OCI-LY7 (cell line): Measurements from ENCODE around the gene SMOC2. TPM values are rescaled to one million over a fixed set of nuclear protein-coding genes. Genes with fewer than 3 reads are reported as not detected.

Source experiments
- BruUV-seq: library from RNA; stranded (reverse); fragments of 400-500 nt; replicated peaks from 2 replicates; lab custom pipeline; 2021; lab: Mats Ljungman, UMichigan
- CTCF ChIA-PET: fragments of 300-600 bp; sonication (Branson Sonifier 250); formaldehyde crosslinking; loops from one replicate; lab custom pipeline; 2022; ENCODE audit warnings: antibody characterized with exemption; ENCODE audit not compliant: unreplicated experiment; lab: Charles Lee
- POLR2A ChIA-PET: fragments of 300-600 bp; sonication (Branson Sonifier 250); formaldehyde crosslinking; loops from one replicate; lab custom pipeline; 2022; ENCODE audit warnings: antibody characterized with exemption; lab: Charles Lee
- DNase-seq: peaks from one replicate; pipeline ENCODE4 v3.0.0-alpha.2; 2015; ENCODE audit warnings: low spot score
- H2AFZ ChIP-seq: fragments of 200-600 bp; sonication (generic), shearing (Covaris generic); 2 replicates; pipeline ENCODE4 v1.6.1; 2014; ENCODE audit warnings: mild to moderate bottlenecking, antibody characterized with exemption, low read length, moderate library complexity
- H3K27ac ChIP-seq: fragments of 200-600 bp; sonication (generic); 2 replicates; pipeline ENCODE4 v1.5.1; 2014; ENCODE audit warnings: mixed run types, low read depth, mild to moderate bottlenecking, moderate library complexity, low read length, inconsistent platforms; ENCODE audit not compliant: poor library complexity, severe bottlenecking
- H3K36me3 ChIP-seq: fragments of 200-600 bp; sonication (generic); 2 replicates; pipeline ENCODE4 v1.6.1; 2014; ENCODE audit warnings: mild to moderate bottlenecking, antibody characterized with exemption, low read length, moderate library complexity, mixed read lengths; ENCODE audit not compliant: insufficient read depth
- H3K4me1 ChIP-seq: fragments of 200-600 bp; sonication (generic); 2 replicates; pipeline ENCODE4 v1.5.1; 2014; ENCODE audit warnings: mild to moderate bottlenecking, low read length; ENCODE audit not compliant: insufficient read depth, poor library complexity, severe bottlenecking
- H3K4me2 ChIP-seq: fragments of 200-600 bp; sonication (generic); 2 replicates; pipeline ENCODE4 v1.6.1; 2014; ENCODE audit warnings: mild to moderate bottlenecking, low read length
- H3K4me3 ChIP-seq: fragments of 200-600 bp; sonication (generic); 2 replicates; pipeline ENCODE4 v1.5.1; 2014; ENCODE audit warnings: mild to moderate bottlenecking, low read depth, low read length; ENCODE audit not compliant: poor library complexity, severe bottlenecking
- H3K79me2 ChIP-seq: fragments of 200-600 bp; sonication (generic); 2 replicates; pipeline ENCODE4 v1.6.1; 2016; ENCODE audit warnings: low read depth, mild to moderate bottlenecking, low read length, moderate library complexity, mixed read lengths; ENCODE audit not compliant: insufficient read depth
- H3K9me2 ChIP-seq: fragments of 200-600 bp; sonication (generic); 2 replicates; pipeline ENCODE4 v1.6.1; 2016; ENCODE audit warnings: mild to moderate bottlenecking, low read length, mixed read lengths; ENCODE audit not compliant: insufficient read depth
- H3K9me3 ChIP-seq: fragments of 200-600 bp; sonication (generic); 2 replicates; pipeline ENCODE4 v1.6.1; 2014; ENCODE audit warnings: mild to moderate bottlenecking, mixed run types, low read length, mixed read lengths
- H4K20me1 ChIP-seq: fragments of 200-600 bp; sonication (generic); 2 replicates; pipeline ENCODE4 v1.6.1; 2014; ENCODE audit warnings: mild to moderate bottlenecking, antibody characterized with exemption, low read length, moderate library complexity, mixed read lengths; ENCODE audit not compliant: insufficient read depth
- EZH2phosphoT487 ChIP-seq: fragments of 200-600 bp; sonication (generic); IDR thresholded peaks from 2 replicates; pipeline ENCODE4 v1.6.1; 2018; ENCODE audit warnings: low read depth, borderline replicate concordance, mild to moderate bottlenecking, mixed run types, antibody characterized with exemption, low read length, moderate library complexity, mixed read lengths
- intact Hi-C: fragments of 100-400 bp; cut with micrococcal nuclease; formaldehyde crosslinking; loops from one replicate; pipeline ENCODE4 v1.10.0; 2022; ENCODE audit not compliant: unreplicated experiment
- total RNA-seq, 2 experiments: library from RNA; depleted of rRNA in 1 of 2; stranded (reverse); fragments of >200 nt in 1 of 2; shearing (Covaris generic) in 1 of 2; gene quantifications; 2 replicates each; pipeline ENCODE4 v1.2.3, GENCODE V29; 2014 to 2022
- TF ChIP-seq, protein P1 (sequence below): fragments of 200-600 bp; sonication (generic); conservative IDR thresholded peaks from 2 replicates; pipeline ENCODE4 v1.5.1; 2014; ENCODE audit warnings: mild to moderate bottlenecking, antibody characterized with exemption, low read length, moderate library complexity, mixed read lengths

Gene SMOC2
- total RNA-seq, 2 experiments from 2014 or later = not detected

DNA sequence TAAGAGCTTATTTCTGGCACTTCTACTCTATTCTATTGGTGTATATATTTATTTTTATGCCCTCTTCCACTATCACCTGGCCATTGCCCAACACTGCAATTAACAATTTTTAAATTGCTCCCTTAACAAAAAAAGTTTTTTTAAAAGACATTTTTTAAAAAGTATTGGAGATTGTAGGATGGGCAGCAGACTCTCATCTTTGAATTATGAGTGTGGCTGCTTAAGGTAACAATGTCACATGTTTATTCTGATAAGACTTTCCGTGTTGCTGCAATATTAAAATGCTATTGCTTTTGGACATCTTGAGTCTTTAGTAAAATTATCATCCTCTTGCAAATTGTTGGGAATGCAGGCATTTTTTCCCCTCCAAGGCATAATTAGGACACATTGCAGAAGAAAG, 31.4 kb downstream of the SMOC2 start:
- H4K20me1 ChIP-seq = no peaks in the 10 kb centered on the region
- no TSS peak for BruUV-seq
- no peaks in the 10 kb centered on the region for H3K4me1 ChIP-seq
- ChIA-PET POLR2A (no interaction called here), CTCF (no interaction called here)
- intact Hi-C loops = no loop called here
- no peaks in the 10 kb centered on the region for H3K79me2 ChIP-seq
- H3K4me2 ChIP-seq = no peak overlapping the region
- TF ChIP-seq EZH2phosphoT487 = no peak
- TF ChIP-seq, protein P1, sequence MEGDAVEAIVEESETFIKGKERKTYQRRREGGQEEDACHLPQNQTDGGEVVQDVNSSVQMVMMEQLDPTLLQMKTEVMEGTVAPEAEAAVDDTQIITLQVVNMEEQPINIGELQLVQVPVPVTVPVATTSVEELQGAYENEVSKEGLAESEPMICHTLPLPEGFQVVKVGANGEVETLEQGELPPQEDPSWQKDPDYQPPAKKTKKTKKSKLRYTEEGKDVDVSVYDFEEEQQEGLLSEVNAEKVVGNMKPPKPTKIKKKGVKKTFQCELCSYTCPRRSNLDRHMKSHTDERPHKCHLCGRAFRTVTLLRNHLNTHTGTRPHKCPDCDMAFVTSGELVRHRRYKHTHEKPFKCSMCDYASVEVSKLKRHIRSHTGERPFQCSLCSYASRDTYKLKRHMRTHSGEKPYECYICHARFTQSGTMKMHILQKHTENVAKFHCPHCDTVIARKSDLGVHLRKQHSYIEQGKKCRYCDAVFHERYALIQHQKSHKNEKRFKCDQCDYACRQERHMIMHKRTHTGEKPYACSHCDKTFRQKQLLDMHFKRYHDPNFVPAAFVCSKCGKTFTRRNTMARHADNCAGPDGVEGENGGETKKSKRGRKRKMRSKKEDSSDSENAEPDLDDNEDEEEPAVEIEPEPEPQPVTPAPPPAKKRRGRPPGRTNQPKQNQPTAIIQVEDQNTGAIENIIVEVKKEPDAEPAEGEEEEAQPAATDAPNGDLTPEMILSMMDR = no peak
- no peak overlapping the region for H3K27ac ChIP-seq
- H3K36me3 ChIP-seq = no peaks in the 10 kb centered on the region
- no peaks in the 10 kb centered on the region for H3K9me2 ChIP-seq
- H3K4me3 ChIP-seq = no peak overlapping the region
- no peak for DNase-seq
- H2AFZ ChIP-seq = no peak overlapping the region
- H3K9me3 ChIP-seq = no peaks in the 10 kb centered on the region

DNA sequence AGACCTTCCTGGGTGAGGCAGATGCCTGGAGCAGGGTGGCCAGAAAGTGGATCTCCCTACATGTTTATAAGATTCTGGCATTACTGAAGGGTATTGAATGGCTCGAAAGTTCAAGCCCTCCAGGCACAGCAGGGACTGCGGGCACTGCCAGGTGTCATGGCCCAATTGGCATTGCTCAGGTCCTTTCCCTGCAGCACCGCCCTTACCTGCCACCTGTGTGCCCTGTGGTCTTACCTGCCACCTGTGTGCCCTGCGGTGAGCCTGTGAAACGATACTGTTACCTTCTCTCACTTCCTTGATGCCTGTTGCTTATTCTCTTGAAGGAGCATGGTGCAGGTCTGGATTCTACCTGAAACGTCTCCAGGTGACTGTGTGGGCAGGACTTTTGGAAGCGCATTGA, 32.2 kb downstream of the SMOC2 start:
- Histone ChIP-seq H3K27ac (no peak overlapping the region), H3K36me3 (no peaks in the 10 kb centered on the region), H3K4me1 (no peaks in the 10 kb centered on the region), H4K20me1 (no peaks in the 10 kb centered on the region), H2AFZ (no peak overlapping the region), H3K9me3 (no peaks in the 10 kb centered on the region), H3K4me2 (no peak overlapping the region), H3K4me3 (no peak overlapping the region), H3K9me2 (no peaks in the 10 kb centered on the region), H3K79me2 (no peaks in the 10 kb centered on the region)
- TF ChIP-seq, protein P1 = no peak
- TF ChIP-seq EZH2phosphoT487 = no peak
- DNase-seq = no peak
- BruUV-seq = no TSS peak
- ChIA-PET POLR2A (interaction anchor here (0.5 kb wide), 1 partner anchor 97 kb away, joined by 3 read pairs; no protein-coding TSS in a partner anchor), CTCF (no interaction called here)
- intact Hi-C loops = no loop called here

DNA sequence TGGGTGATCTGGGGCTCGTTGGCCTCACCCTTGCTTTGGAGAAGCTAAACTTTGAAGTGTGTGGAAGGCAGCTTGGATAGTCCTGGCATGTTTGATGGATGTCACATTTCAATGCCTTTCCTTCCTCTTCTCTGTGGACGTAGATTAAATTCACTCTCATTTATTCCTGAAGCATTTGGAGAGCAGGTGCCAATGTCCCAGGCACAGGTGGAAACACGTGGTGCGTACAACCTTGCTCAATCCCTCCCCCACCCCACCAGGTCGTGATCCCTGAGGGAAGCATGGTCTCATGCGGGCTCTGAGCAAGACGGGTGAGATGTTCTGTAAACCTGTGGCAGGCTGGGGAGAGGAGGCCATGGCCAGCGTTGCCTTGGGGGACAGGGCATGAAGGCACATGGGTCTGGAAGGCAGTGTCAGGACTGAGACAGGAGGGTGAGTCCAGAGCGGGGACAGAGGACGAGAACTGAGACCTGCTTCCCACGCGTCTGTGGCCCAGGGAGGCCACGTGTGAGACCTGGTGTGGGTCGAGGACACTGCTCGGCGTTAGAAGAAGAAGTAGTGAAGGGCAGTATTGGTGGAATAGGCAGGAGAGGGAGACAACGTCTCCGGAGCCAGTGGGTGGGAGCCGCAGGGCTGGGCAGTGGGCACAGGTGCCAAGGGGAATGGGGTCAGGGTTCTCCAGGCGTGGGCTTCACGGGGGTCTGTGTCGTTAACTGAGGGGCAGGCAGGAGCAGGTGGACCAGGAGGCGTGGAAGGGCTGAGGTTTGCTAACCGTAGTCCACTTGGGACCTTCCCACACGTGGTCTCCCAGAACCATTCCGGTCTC, 34.4 kb downstream of the SMOC2 start:
- no TSS peak for BruUV-seq
- no peak overlapping the region for H3K27ac ChIP-seq
- DNase-seq = no peak
- no peaks in the 10 kb centered on the region for H3K4me1 ChIP-seq
- H3K79me2 ChIP-seq = no peaks in the 10 kb centered on the region
- no peak overlapping the region for H3K4me2 ChIP-seq
- H3K9me3 ChIP-seq = no peaks in the 10 kb centered on the region
- no peaks in the 10 kb centered on the region for H3K36me3 ChIP-seq
- intact Hi-C loops = no loop called here
- ChIA-PET POLR2A (no interaction called here), CTCF (no interaction called here)
- H4K20me1 ChIP-seq = no peaks in the 10 kb centered on the region
- TF ChIP-seq EZH2phosphoT487 = no peak
- TF ChIP-seq, protein P1 = no peak
- no peak overlapping the region for H2AFZ ChIP-seq
- H3K9me2 ChIP-seq = no peaks in the 10 kb centered on the region
- no peak overlapping the region for H3K4me3 ChIP-seq
